ENCODE data around the gene DHX36.

GRCh38 chr3:154243353-154243752 is 80.9 kb downstream of the DHX36 start:
- TF ChIP-seq POLR2A (IDR thresholded peaks at IDR 0.05) (no peak), CTCF (IDR thresholded peaks at IDR 0.05) (no peak)

All from esophagus squamous epithelium (tissue), 4 donors.